ENCODE measurements around the gene NUDT16L1.

NUDT16L1 gene

DNA sequence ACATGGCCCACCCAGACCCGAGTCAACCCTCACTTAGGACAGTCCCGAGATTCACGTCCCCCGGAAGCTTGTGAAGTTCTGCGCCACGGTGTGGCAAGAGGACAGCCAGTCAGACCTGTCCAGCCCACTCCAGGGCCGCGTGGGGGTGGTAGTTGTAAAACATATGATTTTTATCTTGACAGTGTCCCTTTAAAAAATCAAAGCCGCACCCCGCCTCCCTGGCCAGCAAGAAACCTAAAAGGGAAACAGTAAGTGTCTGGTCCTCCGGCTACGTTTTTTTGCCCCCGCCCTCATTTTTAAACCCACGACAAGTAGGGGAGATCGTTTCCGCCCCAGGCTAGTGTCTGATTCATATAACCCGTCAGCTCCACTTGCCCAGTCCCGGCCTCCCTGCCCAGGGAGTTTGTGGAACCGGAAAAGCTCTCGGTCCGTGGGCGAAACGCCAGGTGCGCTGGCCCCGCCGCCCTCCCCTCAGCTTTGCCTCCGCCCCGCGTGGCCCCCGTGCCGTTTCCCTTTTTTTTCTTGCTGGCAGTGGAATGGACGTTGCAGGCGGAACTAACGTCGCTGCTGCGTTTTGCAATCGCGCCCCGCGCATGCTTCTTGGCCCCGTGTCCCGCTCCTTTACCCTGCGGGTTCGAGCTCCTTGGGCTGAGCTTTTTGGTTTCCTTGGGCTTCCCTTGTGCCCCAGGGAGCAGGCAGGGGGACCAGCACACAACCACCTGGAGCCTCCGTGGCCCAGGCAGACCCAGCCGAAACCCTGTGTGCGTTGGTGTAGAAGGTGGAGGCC is 13.3 kb upstream of the NUDT16L1 start:
- TF ChIP-seq TOX (CRISPR knock-in tag; IDR thresholded peaks at IDR 0.05; ENCODE audit: borderline replicate concordance) (no peak), ZC3H10 (CRISPR knock-in tag; IDR thresholded peaks at IDR 0.05) (no peak)
- TF ChIP-seq, protein P1, sequence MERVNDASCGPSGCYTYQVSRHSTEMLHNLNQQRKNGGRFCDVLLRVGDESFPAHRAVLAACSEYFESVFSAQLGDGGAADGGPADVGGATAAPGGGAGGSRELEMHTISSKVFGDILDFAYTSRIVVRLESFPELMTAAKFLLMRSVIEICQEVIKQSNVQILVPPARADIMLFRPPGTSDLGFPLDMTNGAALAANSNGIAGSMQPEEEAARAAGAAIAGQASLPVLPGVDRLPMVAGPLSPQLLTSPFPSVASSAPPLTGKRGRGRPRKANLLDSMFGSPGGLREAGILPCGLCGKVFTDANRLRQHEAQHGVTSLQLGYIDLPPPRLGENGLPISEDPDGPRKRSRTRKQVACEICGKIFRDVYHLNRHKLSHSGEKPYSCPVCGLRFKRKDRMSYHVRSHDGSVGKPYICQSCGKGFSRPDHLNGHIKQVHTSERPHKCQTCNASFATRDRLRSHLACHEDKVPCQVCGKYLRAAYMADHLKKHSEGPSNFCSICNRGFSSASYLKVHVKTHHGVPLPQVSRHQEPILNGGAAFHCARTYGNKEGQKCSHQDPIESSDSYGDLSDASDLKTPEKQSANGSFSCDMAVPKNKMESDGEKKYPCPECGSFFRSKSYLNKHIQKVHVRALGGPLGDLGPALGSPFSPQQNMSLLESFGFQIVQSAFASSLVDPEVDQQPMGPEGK (CRISPR knock-in tag; IDR thresholded peaks at IDR 0.05; ENCODE audit: borderline replicate concordance), result no peak
- ATAC-seq, result no peak

DNA sequence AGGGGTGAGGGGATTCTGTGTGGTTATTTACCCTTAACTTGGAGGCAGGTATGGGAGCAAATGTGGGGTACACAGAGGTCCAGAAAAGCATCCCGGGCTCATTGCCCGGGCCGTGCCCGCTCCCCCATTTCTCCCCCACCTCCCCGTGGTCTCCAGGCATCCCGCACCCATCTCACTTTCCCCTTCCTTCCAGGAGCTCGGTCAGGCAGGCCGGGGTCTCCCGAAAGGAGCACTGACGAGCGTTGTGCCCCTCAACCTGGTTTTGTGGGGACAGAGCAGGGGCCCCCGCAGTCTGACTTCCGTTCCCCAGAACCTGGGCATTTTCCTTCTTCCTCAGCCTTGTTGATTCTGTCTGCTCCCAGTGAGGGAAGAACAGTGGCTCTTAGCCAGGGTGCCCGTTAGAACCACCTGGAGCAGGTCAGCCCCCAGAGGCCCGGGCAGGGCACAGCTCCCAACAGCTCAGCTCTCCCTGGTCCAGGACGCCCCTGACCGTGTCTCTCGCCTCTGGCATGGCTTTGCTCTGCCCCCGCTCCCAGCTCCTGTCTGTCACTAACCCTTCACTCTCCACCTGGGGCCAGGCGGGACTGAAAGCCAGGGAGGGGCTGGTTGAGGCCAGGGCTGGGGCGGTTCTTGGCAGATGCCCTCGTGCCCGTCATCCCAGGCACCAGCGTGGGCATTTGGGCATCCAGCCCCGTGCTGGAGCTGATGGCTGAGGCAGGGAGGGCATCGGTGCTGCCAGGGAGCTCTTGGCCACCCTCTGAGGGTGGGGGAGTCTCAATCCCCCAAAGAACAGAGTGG is 12.5 kb upstream of the NUDT16L1 start:
- no peak for ATAC-seq
- no peak for TF ChIP-seq PPARA (CRISPR knock-in tag; IDR thresholded peaks at IDR 0.05; ENCODE audit: borderline replicate concordance)
- no peak for TF ChIP-seq ZFP30 (CRISPR knock-in tag; IDR thresholded peaks at IDR 0.05)
- no peak for TF ChIP-seq ISL1 (CRISPR knock-in tag; IDR thresholded peaks at IDR 0.05)
- no peak for TF ChIP-seq ARNTL (CRISPR knock-in tag; IDR thresholded peaks at IDR 0.05; ENCODE audit: borderline replicate concordance, low read depth)
- TF ChIP-seq, protein P1 (CRISPR knock-in tag; IDR thresholded peaks at IDR 0.05; ENCODE audit: borderline replicate concordance), result no peak
- no peak for TF ChIP-seq SNAI2 (CRISPR knock-in tag; IDR thresholded peaks at IDR 0.05)
- no peak for TF ChIP-seq ZNF70 (CRISPR knock-in tag; IDR thresholded peaks at IDR 0.05)
- TF ChIP-seq ZC3H10 (CRISPR knock-in tag; IDR thresholded peaks at IDR 0.05), result no peak
- no peak for TF ChIP-seq ZNF8 (CRISPR knock-in tag; IDR thresholded peaks at IDR 0.05)
- no peak for TF ChIP-seq ZNF565 (CRISPR knock-in tag; conservative IDR thresholded peaks at IDR 0.05; ENCODE audit: low read depth)
- TF ChIP-seq TCF4 (CRISPR knock-in tag; IDR thresholded peaks at IDR 0.05; ENCODE audit: borderline replicate concordance), result no peak

DNA sequence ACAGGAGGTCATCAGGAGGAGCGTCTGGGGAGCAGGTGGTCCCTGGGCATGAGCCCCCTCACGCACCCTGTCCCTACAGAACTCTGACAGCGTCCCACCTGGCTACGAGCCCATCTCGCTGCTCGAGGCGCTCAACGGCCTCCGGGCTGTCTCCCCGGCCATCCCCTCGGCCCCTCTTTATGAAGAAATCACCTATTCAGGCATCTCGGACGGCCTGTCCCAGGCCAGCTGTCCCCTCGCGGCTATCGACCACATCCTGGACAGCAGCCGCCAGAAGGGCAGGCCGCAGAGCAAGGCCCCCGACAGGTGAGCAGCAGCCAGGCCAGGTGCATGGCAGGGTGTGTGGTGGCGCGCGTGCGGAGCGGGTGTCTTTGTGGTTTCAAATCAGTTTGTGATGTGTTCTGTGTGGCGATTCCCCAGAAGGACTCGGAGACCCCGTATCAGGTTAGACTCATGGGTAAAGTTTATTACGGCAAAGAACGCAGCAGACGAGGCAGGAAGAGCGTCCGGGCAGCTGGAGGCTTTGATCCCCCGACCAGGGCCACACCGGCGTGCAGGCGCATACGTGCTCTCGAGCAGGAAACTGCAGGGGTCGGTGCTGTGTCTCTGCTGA is 11.8 kb upstream of the NUDT16L1 start:
- ATAC-seq, result no peak
- TF ChIP-seq GLIS3 (CRISPR knock-in tag; IDR thresholded peaks at IDR 0.05) (no peak), ARNTL (CRISPR knock-in tag; IDR thresholded peaks at IDR 0.05; ENCODE audit: borderline replicate concordance, low read depth) (no peak), TOX (CRISPR knock-in tag; IDR thresholded peaks at IDR 0.05; ENCODE audit: borderline replicate concordance) (no peak), ISL1 (CRISPR knock-in tag; IDR thresholded peaks at IDR 0.05) (no peak), ESRRG (CRISPR knock-in tag; IDR thresholded peaks at IDR 0.05) (no peak), ZC3H10 (CRISPR knock-in tag; IDR thresholded peaks at IDR 0.05) (no peak), CSDC2 (CRISPR knock-in tag; IDR thresholded peaks at IDR 0.05) (no peak), ZNF565 (CRISPR knock-in tag; conservative IDR thresholded peaks at IDR 0.05; ENCODE audit: low read depth) (no peak), RARB (CRISPR knock-in tag; IDR thresholded peaks at IDR 0.05) (no peak), ZFP3 (CRISPR knock-in tag; IDR thresholded peaks at IDR 0.05) (no peak), TCF4 (CRISPR knock-in tag; IDR thresholded peaks at IDR 0.05; ENCODE audit: borderline replicate concordance) (no peak), OSR1 (CRISPR knock-in tag; IDR thresholded peaks at IDR 0.05) (no peak), ZNF8 (CRISPR knock-in tag; IDR thresholded peaks at IDR 0.05) (no peak)
- TF ChIP-seq, protein P2, sequence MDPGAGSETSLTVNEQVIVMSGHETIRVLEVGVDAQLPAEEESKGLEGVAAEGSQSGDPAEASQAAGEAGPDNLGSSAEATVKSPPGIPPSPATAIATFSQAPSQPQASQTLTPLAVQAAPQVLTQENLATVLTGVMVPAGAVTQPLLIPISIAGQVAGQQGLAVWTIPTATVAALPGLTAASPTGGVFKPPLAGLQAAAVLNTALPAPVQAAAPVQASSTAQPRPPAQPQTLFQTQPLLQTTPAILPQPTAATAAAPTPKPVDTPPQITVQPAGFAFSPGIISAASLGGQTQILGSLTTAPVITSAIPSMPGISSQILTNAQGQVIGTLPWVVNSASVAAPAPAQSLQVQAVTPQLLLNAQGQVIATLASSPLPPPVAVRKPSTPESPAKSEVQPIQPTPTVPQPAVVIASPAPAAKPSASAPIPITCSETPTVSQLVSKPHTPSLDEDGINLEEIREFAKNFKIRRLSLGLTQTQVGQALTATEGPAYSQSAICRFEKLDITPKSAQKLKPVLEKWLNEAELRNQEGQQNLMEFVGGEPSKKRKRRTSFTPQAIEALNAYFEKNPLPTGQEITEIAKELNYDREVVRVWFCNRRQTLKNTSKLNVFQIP (CRISPR knock-in tag; IDR thresholded peaks at IDR 0.05; ENCODE audit: borderline replicate concordance, low read depth), result no peak
- TF ChIP-seq, protein P3, sequence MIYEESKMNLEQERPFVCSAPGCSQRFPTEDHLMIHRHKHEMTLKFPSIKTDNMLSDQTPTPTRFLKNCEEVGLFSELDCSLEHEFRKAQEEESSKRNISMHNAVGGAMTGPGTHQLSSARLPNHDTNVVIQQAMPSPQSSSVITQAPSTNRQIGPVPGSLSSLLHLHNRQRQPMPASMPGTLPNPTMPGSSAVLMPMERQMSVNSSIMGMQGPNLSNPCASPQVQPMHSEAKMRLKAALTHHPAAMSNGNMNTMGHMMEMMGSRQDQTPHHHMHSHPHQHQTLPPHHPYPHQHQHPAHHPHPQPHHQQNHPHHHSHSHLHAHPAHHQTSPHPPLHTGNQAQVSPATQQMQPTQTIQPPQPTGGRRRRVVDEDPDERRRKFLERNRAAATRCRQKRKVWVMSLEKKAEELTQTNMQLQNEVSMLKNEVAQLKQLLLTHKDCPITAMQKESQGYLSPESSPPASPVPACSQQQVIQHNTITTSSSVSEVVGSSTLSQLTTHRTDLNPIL (CRISPR knock-in tag; IDR thresholded peaks at IDR 0.05; ENCODE audit: low read depth), result no peak
- TF ChIP-seq, protein P4, sequence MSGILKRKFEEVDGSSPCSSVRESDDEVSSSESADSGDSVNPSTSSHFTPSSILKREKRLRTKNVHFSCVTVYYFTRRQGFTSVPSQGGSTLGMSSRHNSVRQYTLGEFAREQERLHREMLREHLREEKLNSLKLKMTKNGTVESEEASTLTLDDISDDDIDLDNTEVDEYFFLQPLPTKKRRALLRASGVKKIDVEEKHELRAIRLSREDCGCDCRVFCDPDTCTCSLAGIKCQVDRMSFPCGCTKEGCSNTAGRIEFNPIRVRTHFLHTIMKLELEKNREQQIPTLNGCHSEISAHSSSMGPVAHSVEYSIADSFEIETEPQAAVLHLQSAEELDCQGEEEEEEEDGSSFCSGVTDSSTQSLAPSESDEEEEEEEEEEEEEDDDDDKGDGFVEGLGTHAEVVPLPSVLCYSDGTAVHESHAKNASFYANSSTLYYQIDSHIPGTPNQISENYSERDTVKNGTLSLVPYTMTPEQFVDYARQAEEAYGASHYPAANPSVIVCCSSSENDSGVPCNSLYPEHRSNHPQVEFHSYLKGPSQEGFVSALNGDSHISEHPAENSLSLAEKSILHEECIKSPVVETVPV (CRISPR knock-in tag; IDR thresholded peaks at IDR 0.05), result no peak
- TF ChIP-seq, protein P5, sequence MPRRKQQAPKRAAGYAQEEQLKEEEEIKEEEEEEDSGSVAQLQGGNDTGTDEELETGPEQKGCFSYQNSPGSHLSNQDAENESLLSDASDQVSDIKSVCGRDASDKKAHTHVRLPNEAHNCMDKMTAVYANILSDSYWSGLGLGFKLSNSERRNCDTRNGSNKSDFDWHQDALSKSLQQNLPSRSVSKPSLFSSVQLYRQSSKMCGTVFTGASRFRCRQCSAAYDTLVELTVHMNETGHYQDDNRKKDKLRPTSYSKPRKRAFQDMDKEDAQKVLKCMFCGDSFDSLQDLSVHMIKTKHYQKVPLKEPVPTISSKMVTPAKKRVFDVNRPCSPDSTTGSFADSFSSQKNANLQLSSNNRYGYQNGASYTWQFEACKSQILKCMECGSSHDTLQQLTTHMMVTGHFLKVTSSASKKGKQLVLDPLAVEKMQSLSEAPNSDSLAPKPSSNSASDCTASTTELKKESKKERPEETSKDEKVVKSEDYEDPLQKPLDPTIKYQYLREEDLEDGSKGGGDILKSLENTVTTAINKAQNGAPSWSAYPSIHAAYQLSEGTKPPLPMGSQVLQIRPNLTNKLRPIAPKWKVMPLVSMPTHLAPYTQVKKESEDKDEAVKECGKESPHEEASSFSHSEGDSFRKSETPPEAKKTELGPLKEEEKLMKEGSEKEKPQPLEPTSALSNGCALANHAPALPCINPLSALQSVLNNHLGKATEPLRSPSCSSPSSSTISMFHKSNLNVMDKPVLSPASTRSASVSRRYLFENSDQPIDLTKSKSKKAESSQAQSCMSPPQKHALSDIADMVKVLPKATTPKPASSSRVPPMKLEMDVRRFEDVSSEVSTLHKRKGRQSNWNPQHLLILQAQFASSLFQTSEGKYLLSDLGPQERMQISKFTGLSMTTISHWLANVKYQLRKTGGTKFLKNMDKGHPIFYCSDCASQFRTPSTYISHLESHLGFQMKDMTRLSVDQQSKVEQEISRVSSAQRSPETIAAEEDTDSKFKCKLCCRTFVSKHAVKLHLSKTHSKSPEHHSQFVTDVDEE (CRISPR knock-in tag; IDR thresholded peaks at IDR 0.05), result no peak
- TF ChIP-seq, protein P1 (CRISPR knock-in tag; IDR thresholded peaks at IDR 0.05; ENCODE audit: borderline replicate concordance), result no peak

All from SK-N-SH treated with all-trans-retinoic acid at 6 μM for 48 hours (cell line).